DOHH2 (cell line): ENCODE measurements around the gene PAQR4.

Experiments used
- H3F3A ChIP-seq: fragments of 200-600 bp; sonication (generic), shearing (Covaris generic); 2 replicates; pipeline ENCODE4 v1.6.0; 2016; ENCODE audit warnings: antibody characterized with exemption, mild to moderate bottlenecking; ENCODE audit not compliant: control insufficient read depth, insufficient read depth
- H3K27ac ChIP-seq: fragments of 200-600 bp; sonication (generic); 2 replicates; pipeline ENCODE4 v1.5.1; 2014; ENCODE audit warnings: low read depth, mild to moderate bottlenecking, low read length, moderate library complexity
- H3K27me3 ChIP-seq: fragments of 200-600 bp; sonication (generic); 2 replicates; pipeline ENCODE4 v1.6.1; 2014; ENCODE audit warnings: mild to moderate bottlenecking, low read length, mixed read lengths; ENCODE audit not compliant: control insufficient read depth
- H3K36me3 ChIP-seq: fragments of 200-600 bp; sonication (generic); 2 replicates; pipeline ENCODE4 v1.6.1; 2014; ENCODE audit warnings: mild to moderate bottlenecking, low read length, moderate library complexity, mixed read lengths; ENCODE audit not compliant: control insufficient read depth
- H3K4me1 ChIP-seq: fragments of 200-600 bp; sonication (generic); 2 replicates; pipeline ENCODE4 v1.6.1; 2014; ENCODE audit warnings: mild to moderate bottlenecking, low read length, mixed read lengths; ENCODE audit not compliant: control insufficient read depth
- H3K4me2 ChIP-seq: fragments of 200-600 bp; sonication (generic); 2 replicates; pipeline ENCODE4 v1.6.0; 2014; ENCODE audit warnings: mild to moderate bottlenecking, low read length, moderate library complexity
- H3K4me3 ChIP-seq: fragments of 200-600 bp; sonication (generic); 2 replicates; pipeline ENCODE4 v1.5.1; 2014; ENCODE audit warnings: mild to moderate bottlenecking, low read length, mixed read lengths
- H3K79me2 ChIP-seq: fragments of 200-600 bp; sonication (generic); 2 replicates; pipeline ENCODE4 v1.6.1; 2014; ENCODE audit warnings: mild to moderate bottlenecking, low read length, mixed read lengths; ENCODE audit not compliant: control insufficient read depth
- H3K9me2 ChIP-seq: fragments of 200-600 bp; sonication (generic); replicated peaks from 2 replicates; pipeline ENCODE4 v1.6.1; 2014; ENCODE audit warnings: mild to moderate bottlenecking, low read length, mixed read lengths; ENCODE audit not compliant: control insufficient read depth
- H3K9me3 ChIP-seq: fragments of 200-600 bp; sonication (generic); 2 replicates; pipeline ENCODE4 v1.6.1; 2014; ENCODE audit warnings: antibody characterized with exemption, low read length, mixed read lengths; ENCODE audit not compliant: control insufficient read depth, insufficient read depth
- H4K20me1 ChIP-seq: fragments of 200-600 bp; sonication (generic); 2 replicates; pipeline ENCODE4 v1.6.0; 2014; ENCODE audit warnings: low read depth, mild to moderate bottlenecking, antibody characterized with exemption, low read length, moderate library complexity; ENCODE audit not compliant: control insufficient read depth, insufficient read depth
- EZH2phosphoT487 ChIP-seq: fragments of 200-600 bp; sonication (generic); IDR thresholded peaks from 2 replicates; pipeline ENCODE4 v1.6.1; 2017; ENCODE audit warnings: borderline replicate concordance, mild to moderate bottlenecking, antibody characterized with exemption, low read length, moderate library complexity, mixed read lengths
- TF ChIP-seq, protein P1 (sequence below): fragments of 200-600 bp; sonication (generic); IDR thresholded peaks from one replicate; pipeline ENCODE4 v1.5.1; 2014; ENCODE audit warnings: antibody characterized with exemption, mild to moderate bottlenecking, low read depth, low read length; ENCODE audit not compliant: poor library complexity, severe bottlenecking

PAQR4 gene

GRCh38 chr16:2953706-2954627, 15.2 kb upstream of the PAQR4 start:
- TF ChIP-seq, protein P1, sequence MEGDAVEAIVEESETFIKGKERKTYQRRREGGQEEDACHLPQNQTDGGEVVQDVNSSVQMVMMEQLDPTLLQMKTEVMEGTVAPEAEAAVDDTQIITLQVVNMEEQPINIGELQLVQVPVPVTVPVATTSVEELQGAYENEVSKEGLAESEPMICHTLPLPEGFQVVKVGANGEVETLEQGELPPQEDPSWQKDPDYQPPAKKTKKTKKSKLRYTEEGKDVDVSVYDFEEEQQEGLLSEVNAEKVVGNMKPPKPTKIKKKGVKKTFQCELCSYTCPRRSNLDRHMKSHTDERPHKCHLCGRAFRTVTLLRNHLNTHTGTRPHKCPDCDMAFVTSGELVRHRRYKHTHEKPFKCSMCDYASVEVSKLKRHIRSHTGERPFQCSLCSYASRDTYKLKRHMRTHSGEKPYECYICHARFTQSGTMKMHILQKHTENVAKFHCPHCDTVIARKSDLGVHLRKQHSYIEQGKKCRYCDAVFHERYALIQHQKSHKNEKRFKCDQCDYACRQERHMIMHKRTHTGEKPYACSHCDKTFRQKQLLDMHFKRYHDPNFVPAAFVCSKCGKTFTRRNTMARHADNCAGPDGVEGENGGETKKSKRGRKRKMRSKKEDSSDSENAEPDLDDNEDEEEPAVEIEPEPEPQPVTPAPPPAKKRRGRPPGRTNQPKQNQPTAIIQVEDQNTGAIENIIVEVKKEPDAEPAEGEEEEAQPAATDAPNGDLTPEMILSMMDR, result no peak
- no peak for TF ChIP-seq EZH2phosphoT487
- Histone ChIP-seq H3K36me3 (no peaks in the 10 kb centered on the region), H3K4me3 (no peak overlapping the region), H3K4me1 (peaks cover 24% of the 10 kb centered on the region), H4K20me1 (no peaks in the 10 kb centered on the region), H3K27me3 (no peaks in the 10 kb centered on the region), H3K4me2 (peak overlapping the region; percentile 45), H3K27ac (no peak overlapping the region), H3K9me3 (no peaks in the 10 kb centered on the region), H3K79me2 (no peaks in the 10 kb centered on the region), H3K9me2 (no peaks in the 10 kb centered on the region), H3F3A (no peaks in the 10 kb centered on the region)

- Histone ChIP-seq H3K4me2 (no peak overlapping the region), H3K9me3 (no peaks in the 10 kb centered on the region), H3F3A (no peaks in the 10 kb centered on the region), H3K27ac (no peak overlapping the region), H3K4me1 (peaks cover 29% of the 10 kb centered on the region), H4K20me1 (no peaks in the 10 kb centered on the region), H3K4me3 (no peak overlapping the region), H3K79me2 (no peaks in the 10 kb centered on the region), H3K9me2 (no peaks in the 10 kb centered on the region), H3K36me3 (no peaks in the 10 kb centered on the region), H3K27me3 (peaks cover 5% of the 10 kb centered on the region; the same call in 1 of the 2 replicates)
- TF ChIP-seq, protein P1, result no peak
- TF ChIP-seq EZH2phosphoT487, result no peak
Observed at GRCh38 chr16:2954656-2955381, 14.3 kb upstream of the PAQR4 start.

- no peak overlapping the region for H3K4me3 ChIP-seq
- TF ChIP-seq, protein P1, result no peak
- no peaks in the 10 kb centered on the region for H3K79me2 ChIP-seq
- no peak overlapping the region for H3K4me2 ChIP-seq
- H3K9me3 ChIP-seq, result no peaks in the 10 kb centered on the region
- peaks cover 7% of the 10 kb centered on the region; the same call in 1 of the 2 replicates for H3K27me3 ChIP-seq
- no peaks in the 10 kb centered on the region for H3K9me2 ChIP-seq
- H3K4me1 ChIP-seq, result peaks cover 31% of the 10 kb centered on the region
- no peaks in the 10 kb centered on the region for H3F3A ChIP-seq
- H3K27ac ChIP-seq, result no peak overlapping the region
- H3K36me3 ChIP-seq, result no peaks in the 10 kb centered on the region
- H4K20me1 ChIP-seq, result no peaks in the 10 kb centered on the region
Observed at GRCh38 chr16:2955438-2955778, 13.7 kb upstream of the PAQR4 start.
